Measurements from ENCODE around the gene SV2B.

- TF ChIP-seq, protein P1, sequence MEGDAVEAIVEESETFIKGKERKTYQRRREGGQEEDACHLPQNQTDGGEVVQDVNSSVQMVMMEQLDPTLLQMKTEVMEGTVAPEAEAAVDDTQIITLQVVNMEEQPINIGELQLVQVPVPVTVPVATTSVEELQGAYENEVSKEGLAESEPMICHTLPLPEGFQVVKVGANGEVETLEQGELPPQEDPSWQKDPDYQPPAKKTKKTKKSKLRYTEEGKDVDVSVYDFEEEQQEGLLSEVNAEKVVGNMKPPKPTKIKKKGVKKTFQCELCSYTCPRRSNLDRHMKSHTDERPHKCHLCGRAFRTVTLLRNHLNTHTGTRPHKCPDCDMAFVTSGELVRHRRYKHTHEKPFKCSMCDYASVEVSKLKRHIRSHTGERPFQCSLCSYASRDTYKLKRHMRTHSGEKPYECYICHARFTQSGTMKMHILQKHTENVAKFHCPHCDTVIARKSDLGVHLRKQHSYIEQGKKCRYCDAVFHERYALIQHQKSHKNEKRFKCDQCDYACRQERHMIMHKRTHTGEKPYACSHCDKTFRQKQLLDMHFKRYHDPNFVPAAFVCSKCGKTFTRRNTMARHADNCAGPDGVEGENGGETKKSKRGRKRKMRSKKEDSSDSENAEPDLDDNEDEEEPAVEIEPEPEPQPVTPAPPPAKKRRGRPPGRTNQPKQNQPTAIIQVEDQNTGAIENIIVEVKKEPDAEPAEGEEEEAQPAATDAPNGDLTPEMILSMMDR (IDR thresholded peaks at IDR 0.05; ENCODE audit: poor library complexity) = no peak
- no peak for TF ChIP-seq EZH2phosphoT487 (IDR thresholded peaks at IDR 0.05; ENCODE audit: low read depth, severe bottlenecking, unreplicated experiment)
Measured at GRCh38 chr15:91141097-91141496, 41.0 kb downstream of the SV2B start.
